MCF 10A (cell line): ENCODE measurements around the gene DIAPH3. TPM values are rescaled to one million over a fixed set of nuclear protein-coding genes. Genes with fewer than 3 reads are reported as not detected.
A peak's percentile ranks its signal among the peaks of the same experiment; 100 is the strongest.

ENCODE experiments used
- BruUV-seq: library from RNA; stranded (reverse); fragments of 400-500 nt; replicated peaks from 2 replicates; lab custom pipeline; 2021; lab: Mats Ljungman, UMichigan
- CTCF ChIA-PET: fragments of 300-600 bp; sonication (Branson Sonifier 250); formaldehyde crosslinking; extraction: SDS; loops from one replicate; lab custom pipeline; 2021; ENCODE audit warnings: antibody characterized with exemption, inconsistent platforms; lab: Yijun Ruan, JAX
- POLR2A ChIA-PET: fragments of 300-600, 350-650 bp; sonication (Branson Sonifier 250); formaldehyde crosslinking; extraction: SDS; loops from one replicate; lab custom pipeline; 2020; ENCODE audit warnings: antibody characterized with exemption, inconsistent platforms; lab: Yijun Ruan, JAX
- DNase-seq: peaks from one replicate; pipeline ENCODE4 v3.0.0-alpha.2; 2018; ENCODE audit not compliant: unreplicated experiment
- H3K27ac Mint-ChIP-seq: one replicate; pipeline ENCODE4 v1.8.0; 2022; ENCODE audit warnings: mild to moderate bottlenecking, low read depth, mixed read lengths; ENCODE audit not compliant: unreplicated experiment
- H3K27me3 Mint-ChIP-seq: one replicate; pipeline ENCODE4 v1.8.0; 2022; ENCODE audit warnings: mixed read lengths; ENCODE audit not compliant: insufficient read depth, unreplicated experiment
- H3K36me3 Mint-ChIP-seq: one replicate; pipeline ENCODE4 v1.8.0; 2022; ENCODE audit warnings: mild to moderate bottlenecking, moderate library complexity, mixed read lengths; ENCODE audit not compliant: insufficient read depth, unreplicated experiment
- H3K4me1 Mint-ChIP-seq: one replicate; pipeline ENCODE4 v1.8.0; 2022; ENCODE audit warnings: mixed read lengths; ENCODE audit not compliant: insufficient read depth, unreplicated experiment
- H3K4me3 Mint-ChIP-seq: one replicate; pipeline ENCODE4 v1.8.0; 2022; ENCODE audit warnings: mild to moderate bottlenecking, moderate library complexity, mixed read lengths; ENCODE audit not compliant: unreplicated experiment
- H3K9me3 Mint-ChIP-seq: one replicate; pipeline ENCODE4 v1.8.0; 2022; ENCODE audit warnings: mixed read lengths; ENCODE audit not compliant: unreplicated experiment
- CTCF ChIP-seq: fragments of 200-600 bp; IDR thresholded peaks from one replicate; pipeline ENCODE4 v1.8.0; 2022; ENCODE audit warnings: antibody characterized with exemption, mild to moderate bottlenecking; ENCODE audit not compliant: unreplicated experiment
- intact Hi-C: fragments of 100-400 bp; cut with micrococcal nuclease; formaldehyde crosslinking; loops from 2 replicates; pipeline ENCODE4 v1.14.1; 2022
- total RNA-seq: library from RNA; stranded (reverse); gene quantifications from 2 replicates; pipeline ENCODE4 v1.2.3, GENCODE V29; 2022

The DIAPH3 gene
- total RNA-seq, 1 experiment from 2014 or later, result 34.7 TPM

GRCh38 chr13:60080850-60081249 lies 82.9 kb downstream of the DIAPH3 start:
- Mint-ChIP-seq H3K27ac (no peak overlapping the region), H3K4me3 (no peak overlapping the region), H3K9me3 (no peaks in the 10 kb centered on the region), H3K4me1 (peaks cover 11% of the 10 kb centered on the region), H3K27me3 (no peaks in the 10 kb centered on the region), H3K36me3 (no peaks in the 10 kb centered on the region)
- intact Hi-C loops, result no loop called here
- CTCF ChIA-PET, result interaction anchor here (0.6 kb wide), 1 partner anchor 404 kb away, joined by 3 read pairs; no protein-coding TSS in a partner anchor
- POLR2A ChIA-PET, result no interaction called here
- TF ChIP-seq CTCF, result no peak
- BruUV-seq, result no TSS peak
- DNase-seq, result no peak

GRCh38 chr13:60078226-60078625 lies 85.5 kb downstream of the DIAPH3 start:
- intact Hi-C loops, result no loop called here
- TF ChIP-seq CTCF, result no peak

GRCh38 chr13:60075850-60076249 lies 87.9 kb downstream of the DIAPH3 start:
- H3K27me3 Mint-ChIP-seq, result no peaks in the 10 kb centered on the region
- peaks cover 6% of the 10 kb centered on the region for H3K4me1 Mint-ChIP-seq
- intact Hi-C loops, result no loop called here
- no TSS peak for BruUV-seq
- no peak overlapping the region for H3K4me3 Mint-ChIP-seq
- H3K27ac Mint-ChIP-seq, result no peak overlapping the region
- H3K9me3 Mint-ChIP-seq, result peaks cover 16% of the 10 kb centered on the region
- POLR2A ChIA-PET, result no interaction called here
- TF ChIP-seq CTCF, result no peak
- DNase-seq, result peak; percentile 3
- no peaks in the 10 kb centered on the region for H3K36me3 Mint-ChIP-seq
- CTCF ChIA-PET, result no interaction called here

More at GRCh38 chr13:60078226-60078625, 85.5 kb downstream of the DIAPH3 start:
- peak overlapping the region; percentile 12 for H3K27ac Mint-ChIP-seq
- CTCF ChIA-PET, result no interaction called here
- H3K36me3 Mint-ChIP-seq, result no peaks in the 10 kb centered on the region
- H3K4me3 Mint-ChIP-seq, result no peak overlapping the region
- H3K4me1 Mint-ChIP-seq, result peaks cover 11% of the 10 kb centered on the region
- BruUV-seq, result no TSS peak
- POLR2A ChIA-PET, result interaction anchor here (0.9 kb wide), 1 partner anchor 16 kb away, joined by 3 read pairs; no protein-coding TSS in a partner anchor
- H3K9me3 Mint-ChIP-seq, result no peaks in the 10 kb centered on the region
- no peak for DNase-seq
- H3K27me3 Mint-ChIP-seq, result no peaks in the 10 kb centered on the region

- ChIA-PET POLR2A (no interaction called here), CTCF (interaction anchor here (0.6 kb wide), 1 partner anchor 18 kb away, joined by 3 read pairs; no protein-coding TSS in a partner anchor)
Measured at GRCh38 chr13:60074397-60074796, 89.3 kb downstream of the DIAPH3 start.

More at GRCh38 chr13:60074397-60074796, 89.3 kb downstream of the DIAPH3 start:
- intact Hi-C loops, result no loop called here
- Mint-ChIP-seq H3K27ac (no peak overlapping the region), H3K4me1 (peaks cover 6% of the 10 kb centered on the region), H3K4me3 (no peak overlapping the region), H3K27me3 (no peaks in the 10 kb centered on the region), H3K9me3 (peaks cover 22% of the 10 kb centered on the region), H3K36me3 (no peaks in the 10 kb centered on the region)
- DNase-seq, result no peak
- BruUV-seq, result no TSS peak
- no peak for TF ChIP-seq CTCF
